HG02885 (cell line): ENCODE results near the gene CGREF1.
"Not testable (repeated sequence)": the region's sequence is repeated elsewhere in the genome, so short reads cannot be mapped to it uniquely, and the experiment has no call there.

ENCODE experiments used
- ATAC-seq: cut with Tn5 transposase; IDR thresholded peaks from one replicate; pipeline ENCODE4 v1.9.1; 2021; ENCODE audit warnings: mild to moderate bottlenecking; ENCODE audit not compliant: unreplicated experiment, poor library complexity

CGREF1 gene

DNA sequence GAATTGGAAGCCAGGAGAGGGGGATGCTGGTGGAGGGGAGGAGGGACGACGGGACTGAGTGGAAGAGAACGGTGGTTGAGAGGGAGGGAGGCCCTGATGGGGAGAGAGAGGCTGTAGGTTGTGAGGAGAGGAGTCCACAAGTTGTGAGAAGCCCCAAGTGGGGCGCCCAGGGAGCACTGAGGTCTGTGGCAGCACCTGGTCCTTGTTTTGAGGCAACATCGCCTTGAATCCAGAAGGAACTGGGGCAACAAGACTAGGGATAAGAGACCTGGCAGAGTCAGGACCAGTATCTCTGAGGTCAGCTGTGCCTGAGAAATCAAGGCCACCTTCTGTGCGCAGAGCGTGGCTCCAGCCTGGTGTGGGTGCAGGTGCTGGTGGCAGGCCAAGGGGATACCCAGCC lies 19.2 kb upstream of the CGREF1 start:
- no peak for ATAC-seq

DNA sequence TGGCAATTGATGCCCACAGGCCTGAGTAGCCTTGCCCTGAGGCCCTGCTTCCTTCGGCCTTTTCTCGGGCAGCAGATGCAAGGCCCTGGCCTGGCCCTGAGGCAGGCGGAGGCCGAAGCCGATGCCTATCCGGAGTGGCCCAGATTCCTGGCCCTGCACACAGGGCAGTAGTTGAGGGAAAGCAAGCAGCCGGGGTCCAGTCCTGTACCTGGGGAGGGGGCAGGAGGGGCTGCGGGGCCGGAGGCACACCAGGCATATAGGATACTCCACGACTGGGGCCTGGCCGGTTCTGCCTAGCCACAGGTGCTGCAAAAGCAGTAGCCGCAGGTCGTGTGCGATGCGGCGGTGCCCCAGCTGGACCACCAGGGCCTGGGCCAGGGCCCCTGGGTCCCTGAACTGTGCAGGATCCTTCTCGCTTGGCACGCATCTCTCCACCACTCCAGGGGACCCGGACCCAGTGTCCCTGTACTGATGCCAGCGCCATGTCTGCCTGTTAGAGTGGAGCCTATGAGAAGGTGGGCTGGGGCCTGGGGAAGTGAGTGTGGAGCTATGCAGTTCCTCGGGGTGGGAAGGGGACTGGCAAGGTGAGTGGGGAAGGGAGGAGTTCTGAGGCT lies 18.5 kb upstream of the CGREF1 start:
- no peak for ATAC-seq

DNA sequence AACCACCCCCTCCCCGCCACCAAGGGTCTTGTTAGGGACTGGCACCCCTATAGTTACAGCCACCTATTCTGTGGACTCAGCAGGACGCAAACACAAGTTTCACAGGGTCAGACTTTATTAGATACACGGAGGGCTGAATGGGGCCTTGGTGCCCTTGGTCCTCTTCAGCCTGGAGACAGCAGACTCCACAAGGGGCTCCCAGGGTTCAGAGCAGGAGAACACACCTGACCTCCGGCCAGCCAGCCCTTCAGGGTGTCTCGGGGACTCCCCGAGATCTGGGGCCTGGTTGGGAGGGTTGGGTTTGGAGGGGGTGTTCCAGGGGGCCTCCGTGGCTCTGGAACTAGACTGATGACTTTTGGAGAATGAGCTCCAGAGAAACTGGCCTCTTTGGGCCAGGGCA lies 17.8 kb upstream of the CGREF1 start:
- no peak for ATAC-seq

DNA sequence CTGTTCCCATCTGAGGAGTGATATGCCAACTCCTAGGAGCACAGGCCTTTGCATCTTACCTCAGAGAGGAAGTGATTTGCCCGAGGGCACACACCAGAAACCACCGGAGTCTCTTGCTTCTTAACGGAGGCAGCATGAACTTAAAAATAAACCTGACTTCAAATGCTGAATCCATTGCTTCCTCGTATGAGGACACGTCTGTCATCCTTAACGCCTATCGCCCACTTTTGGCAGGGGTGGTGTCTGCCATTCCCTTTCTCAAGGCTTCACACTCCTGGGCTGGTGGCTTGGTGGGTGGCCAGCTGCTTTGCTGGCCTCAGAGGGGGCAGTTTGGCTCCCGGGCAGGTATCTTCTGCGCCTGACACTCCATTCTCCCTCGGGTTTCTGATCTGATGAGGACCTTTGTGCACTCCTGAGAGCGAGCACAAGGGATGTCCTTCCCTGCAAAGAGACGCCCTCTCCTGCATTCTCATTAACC lies 16.6 kb upstream of the CGREF1 start:
- ATAC-seq, result no peak

DNA sequence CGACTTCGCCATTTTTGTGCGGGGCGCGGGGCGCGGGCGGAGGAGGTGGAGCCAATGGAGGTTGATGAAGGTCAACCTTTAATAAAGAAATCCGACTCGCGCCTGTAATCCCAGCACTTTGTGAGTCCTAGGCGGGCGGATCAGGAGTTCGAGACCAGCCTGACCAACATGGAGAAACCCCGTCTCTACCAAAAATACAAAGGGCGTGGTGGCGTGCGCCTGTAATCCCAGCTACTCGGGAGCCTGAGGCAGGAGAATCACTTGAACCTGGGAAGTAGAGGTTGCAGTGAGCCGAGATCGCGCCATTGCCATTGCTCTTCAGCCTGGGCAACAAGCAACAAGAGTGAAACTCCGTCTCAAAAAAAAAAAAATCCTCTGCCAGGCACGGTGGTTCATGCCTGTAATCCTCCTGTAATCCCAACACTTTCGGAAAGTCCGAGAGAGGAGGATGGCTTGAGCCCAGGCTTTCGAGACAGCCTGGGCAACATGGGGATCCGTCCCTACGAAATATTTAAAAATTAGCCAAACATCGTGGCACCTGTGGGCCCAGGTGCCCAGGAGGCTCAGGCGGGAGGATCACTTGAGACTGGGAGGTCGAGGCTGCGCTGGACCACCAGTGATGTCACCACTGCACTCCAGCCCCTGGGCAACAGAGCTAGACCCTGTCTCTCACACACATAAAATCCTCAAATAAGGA lies 16.0 kb upstream of the CGREF1 start:
- ATAC-seq, result no peak

GRCh38 chr2:27133905-27134780 lies 15.2 kb upstream of the CGREF1 start, which contains the start of gene PREB:
TSS of gene PREB (minus strand) at chr2:27134636. CDS start at chr2:27134421, 215 bp downstream.
- peak; percentile 91 for ATAC-seq

DNA sequence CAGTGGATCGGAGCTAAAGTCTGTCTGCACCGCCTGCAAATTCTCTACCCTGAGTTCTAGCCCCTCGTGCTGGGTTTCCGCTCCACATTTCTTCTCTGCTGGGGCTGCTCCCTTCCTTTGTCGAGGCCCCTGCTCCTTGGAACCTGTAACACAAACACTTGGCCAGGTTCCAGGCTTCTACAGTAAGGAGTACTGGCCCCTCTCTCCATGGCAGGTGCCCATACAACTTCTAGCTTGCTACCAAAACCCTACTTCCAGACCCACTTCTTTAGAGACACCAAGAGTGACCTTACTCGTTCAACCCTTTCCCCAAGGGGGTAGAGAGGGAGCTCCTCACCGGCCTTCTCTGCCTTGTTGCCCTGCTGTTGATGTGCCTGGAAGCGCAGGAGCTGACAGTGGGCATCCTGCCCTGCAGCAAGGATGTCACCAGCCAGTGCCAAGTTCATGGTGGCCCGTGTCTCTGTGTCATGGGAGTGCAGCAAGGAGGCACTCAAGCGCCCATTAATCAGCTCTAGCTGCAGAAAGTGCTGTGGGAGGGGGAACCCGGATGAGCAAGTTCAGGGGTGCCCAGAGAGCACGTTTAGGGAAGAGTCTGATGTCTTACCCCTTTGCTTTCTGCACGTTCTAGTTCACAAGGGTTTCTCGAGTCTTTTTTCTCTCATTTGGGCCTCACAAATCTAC lies 14.4 kb upstream of the CGREF1 start:
- ATAC-seq, result no peak

DNA sequence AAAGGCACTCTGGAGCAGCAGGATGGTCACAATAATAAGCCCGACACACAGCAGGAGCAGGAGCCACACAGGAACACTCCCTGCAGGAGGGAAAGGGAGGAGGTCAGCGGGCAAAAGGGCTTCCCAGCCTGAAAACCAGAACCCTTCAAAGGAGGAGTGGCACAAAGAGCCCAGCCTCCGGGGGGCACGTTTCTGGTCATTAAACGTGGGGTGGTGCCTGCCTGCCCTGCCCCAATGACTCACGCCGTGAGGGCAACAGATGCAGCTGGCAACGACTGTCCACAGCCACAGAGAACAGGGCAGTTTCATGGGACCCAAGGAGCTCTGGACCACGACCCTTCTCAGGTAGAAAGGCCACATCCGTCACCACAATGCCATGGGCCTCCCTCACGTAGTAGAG lies 12.5 kb upstream of the CGREF1 start:
- no peak for ATAC-seq

- no peak for ATAC-seq
Observed at GRCh38 chr2:27130396-27130795, 11.5 kb upstream of the CGREF1 start.

GRCh38 chr2:27128668-27129571 lies 10.0 kb upstream of the CGREF1 start:
- ATAC-seq, result no peak

DNA sequence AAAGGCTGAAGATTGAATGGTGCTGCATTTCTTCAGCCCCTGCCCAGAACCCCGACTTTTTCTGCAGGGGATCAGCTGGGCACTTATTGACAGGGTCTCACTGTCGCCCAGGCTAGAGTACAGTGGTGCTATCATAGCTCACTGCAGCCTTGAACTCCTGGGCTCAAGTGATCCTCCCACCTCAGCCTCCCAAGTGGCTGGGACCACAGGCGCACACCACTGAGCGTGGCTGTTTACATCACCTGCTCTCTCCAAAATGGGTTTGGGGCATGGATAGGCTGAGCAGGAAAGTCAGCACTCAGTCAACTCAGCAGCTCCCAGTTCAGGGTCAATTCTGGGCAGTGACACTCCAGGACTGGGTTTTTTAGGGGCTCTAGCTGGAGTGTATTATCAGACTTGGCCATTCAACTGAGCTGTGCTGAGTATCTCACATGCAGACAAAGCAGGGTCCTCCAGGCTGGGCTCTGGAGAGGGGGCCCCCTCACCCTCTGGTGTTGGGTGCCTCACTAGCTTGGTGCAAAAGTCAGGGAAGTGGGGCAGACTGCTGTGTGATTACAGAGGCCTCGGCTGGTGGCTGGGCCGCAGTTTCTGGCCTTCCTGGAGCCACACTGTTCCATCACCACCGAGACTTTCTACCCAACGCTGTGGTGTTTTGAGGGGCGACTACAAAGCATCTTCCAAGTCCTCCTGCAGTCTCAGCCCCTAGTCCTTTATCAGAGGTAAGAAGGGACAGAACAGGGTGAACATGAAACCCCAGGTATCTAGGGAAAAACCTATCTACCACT lies 9.1 kb upstream of the CGREF1 start:
- no peak for ATAC-seq

DNA sequence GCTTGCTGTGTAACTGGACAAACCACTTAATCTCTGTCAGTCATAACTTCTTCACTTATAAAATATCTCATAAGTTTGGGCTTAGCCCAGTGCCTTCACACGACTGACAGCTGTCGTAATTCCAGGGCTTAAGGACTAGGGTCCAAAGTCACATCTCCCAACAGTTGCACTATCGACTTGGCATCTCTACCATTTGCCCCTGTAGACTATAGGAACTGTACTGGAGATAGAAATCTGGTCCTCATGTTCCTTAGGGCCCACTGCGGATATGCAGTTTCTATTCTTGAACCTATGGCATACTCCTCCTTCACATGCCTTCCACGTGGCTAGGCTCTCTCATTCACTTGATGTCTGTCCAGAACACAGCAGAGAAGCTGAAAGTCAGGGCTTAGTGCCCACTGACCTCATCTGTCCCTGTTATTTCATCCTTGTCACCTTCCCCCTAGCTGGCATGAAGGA lies 7.4 kb upstream of the CGREF1 start:
- no peak for ATAC-seq

GRCh38 chr2:27125104-27125503 lies 6.2 kb upstream of the CGREF1 start:
- no peak for ATAC-seq

GRCh38 chr2:27123302-27124150 lies 4.6 kb upstream of the CGREF1 start, which contains the start of gene ABHD1:
TSS of gene ABHD1 (plus strand) at chr2:27123815. CDS start at chr2:27123949, 134 bp downstream.
- ATAC-seq, result peak; percentile 73

DNA sequence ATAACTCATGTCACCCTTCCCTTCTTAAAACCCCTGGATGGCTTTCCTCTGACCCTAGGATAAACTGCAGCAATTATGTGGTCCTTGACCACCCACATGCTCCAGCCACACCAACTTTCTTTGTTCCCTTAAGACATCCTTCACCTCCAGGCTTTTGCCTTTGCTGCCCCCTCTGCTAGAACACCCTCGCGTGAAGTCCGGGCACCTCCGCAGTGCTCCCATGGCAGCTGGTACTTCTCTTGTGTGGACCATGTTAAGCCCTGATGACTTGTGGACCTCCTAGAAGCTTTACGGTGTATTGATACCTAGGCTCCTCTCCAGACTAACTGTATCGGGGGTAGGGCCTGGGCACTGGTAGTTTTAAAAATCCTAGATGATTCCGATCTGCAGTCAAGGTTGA lies 3.9 kb upstream of the CGREF1 start:
- ATAC-seq, result no peak

DNA sequence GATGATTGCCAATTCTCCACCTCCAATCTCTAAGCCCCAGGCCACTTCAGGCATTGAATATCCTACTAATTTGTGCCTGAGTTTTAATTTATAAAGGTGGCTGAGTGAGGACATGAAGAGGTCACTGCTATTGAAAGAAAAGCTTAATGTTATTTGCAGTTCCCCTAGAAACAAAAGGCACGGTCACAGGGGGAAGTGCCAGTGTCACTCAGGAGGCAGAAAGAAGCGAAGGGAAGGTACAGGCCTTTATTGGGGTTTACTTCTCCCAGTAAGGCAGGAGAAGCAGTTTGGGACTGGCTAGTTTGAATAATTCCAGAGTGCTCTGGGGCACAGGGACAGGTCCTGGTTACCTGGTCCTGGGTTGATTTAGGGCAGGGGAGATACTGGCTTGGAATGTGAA lies 3.0 kb upstream of the CGREF1 start:
- no peak for ATAC-seq

DNA sequence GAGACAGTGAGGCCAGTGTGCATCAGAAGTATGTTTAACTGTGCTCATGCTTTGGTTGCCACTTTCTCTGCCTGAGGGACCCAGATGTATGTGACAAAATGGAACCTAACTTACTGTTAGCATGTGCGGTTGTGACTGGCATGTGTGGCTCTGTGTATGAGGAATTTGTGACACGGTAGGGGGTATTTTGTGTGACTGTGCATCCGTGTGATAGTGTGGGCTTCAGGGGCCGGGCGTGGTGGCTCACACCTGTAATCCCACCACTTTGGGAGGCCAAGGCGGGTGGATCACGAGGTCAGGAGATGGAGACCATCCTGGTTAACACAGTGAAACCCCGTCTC lies 372 bp upstream of the CGREF1 start:
- not testable (repeated sequence) for ATAC-seq
